Endodermal cell (in vitro differentiated cells): ENCODE measurements around the gene SAMD5. TPM values are rescaled to one million over a fixed set of nuclear protein-coding genes. Genes with fewer than 3 reads are reported as not detected.

Experiments used
- DNase-seq: peaks from one replicate; pipeline ENCODE4 v3.0.0-alpha.2; 2017
- H3K27ac ChIP-seq: 2 replicates; pipeline ENCODE4 v1.5.1; 2013; ENCODE audit warnings: mild to moderate bottlenecking, low read depth, low read length, moderate library complexity
- H3K27me3 ChIP-seq: 2 replicates; pipeline ENCODE4 v1.6.1; 2013; ENCODE audit warnings: mild to moderate bottlenecking, low read length, moderate library complexity; ENCODE audit not compliant: insufficient read depth, control insufficient read depth, poor library complexity, severe bottlenecking
- H3K36me3 ChIP-seq: 2 replicates; pipeline ENCODE4 v1.7.0; 2013; ENCODE audit warnings: mild to moderate bottlenecking, low read length, moderate library complexity; ENCODE audit not compliant: control insufficient read depth, insufficient read depth
- H3K4me1 ChIP-seq: one replicate; pipeline ENCODE4 v1.7.0; 2013; ENCODE audit warnings: low read length; ENCODE audit not compliant: control insufficient read depth, insufficient read depth
- H3K4me3 ChIP-seq: 2 replicates; pipeline ENCODE4 v1.5.1; 2013; ENCODE audit warnings: mild to moderate bottlenecking, low read length, moderate library complexity
- H3K9ac ChIP-seq: 2 replicates; pipeline ENCODE4 v1.6.1; 2013; ENCODE audit warnings: mild to moderate bottlenecking, low read length, moderate library complexity; ENCODE audit not compliant: poor library complexity, severe bottlenecking; ENCODE audit errors: extremely low read depth
- H3K9me3 ChIP-seq: 2 replicates; pipeline ENCODE4 v1.6.1; 2013; ENCODE audit warnings: mild to moderate bottlenecking, low read length, moderate library complexity; ENCODE audit not compliant: control insufficient read depth
- H3K27ac Mint-ChIP-seq: 2 replicates; pipeline ENCODE4 v1.8.0; 2020; ENCODE audit warnings: mixed read lengths
- H3K27me3 Mint-ChIP-seq: 2 replicates; pipeline ENCODE4 v1.8.0; 2021; ENCODE audit warnings: mild to moderate bottlenecking, mixed read lengths; ENCODE audit not compliant: insufficient read depth
- H3K36me3 Mint-ChIP-seq: 2 replicates; pipeline ENCODE4 v1.8.0; 2020; ENCODE audit warnings: low read depth, mixed read lengths
- H3K4me1 Mint-ChIP-seq: 2 replicates; pipeline ENCODE4 v1.8.0; 2020; ENCODE audit warnings: mixed read lengths
- H3K4me3 Mint-ChIP-seq: 2 replicates; pipeline ENCODE4 v1.8.0; 2020; ENCODE audit warnings: mild to moderate bottlenecking, moderate library complexity, mixed read lengths
- H3K9me3 Mint-ChIP-seq: 2 replicates; pipeline ENCODE4 v1.8.0; 2020; ENCODE audit warnings: mild to moderate bottlenecking, mixed read lengths
- CTCF ChIP-seq: fragments of 200-600 bp; sonication (generic); conservative IDR thresholded peaks from 2 replicates; pipeline ENCODE4 v1.5.0; 2021; ENCODE audit warnings: antibody characterized with exemption, mild to moderate bottlenecking
- WGBS, 2 experiments: methylation state at CpG; one replicate each; pipeline versions ENCODE4 v1.1.5 to v1.1.7; 2013; ENCODE audit warnings: missing lambda C conversion rate in 2 of 2, mixed read lengths in 1 of 2; ENCODE audit not compliant: insufficient coverage in 1 of 2, insufficient read length in 1 of 2; 5-methylcytosine and 5-hydroxymethylcytosine counted together
- total RNA-seq, 2 donors: library from RNA; stranded (reverse); fragmentation: NEBNext Ultra II Directional in 1 of 2; extraction: Animal tissue kit (Norgen Biotek cat#: 25700) in 1 of 2; gene quantifications; 2 replicates in 1 of 2; 3 replicates in 1 of 2; pipeline ENCODE4 v1.2.1, GENCODE V29; 2021

Gene SAMD5
- total RNA-seq, 2 donors from 2014 or later, result 0.69 to 0.99 TPM

DNA sequence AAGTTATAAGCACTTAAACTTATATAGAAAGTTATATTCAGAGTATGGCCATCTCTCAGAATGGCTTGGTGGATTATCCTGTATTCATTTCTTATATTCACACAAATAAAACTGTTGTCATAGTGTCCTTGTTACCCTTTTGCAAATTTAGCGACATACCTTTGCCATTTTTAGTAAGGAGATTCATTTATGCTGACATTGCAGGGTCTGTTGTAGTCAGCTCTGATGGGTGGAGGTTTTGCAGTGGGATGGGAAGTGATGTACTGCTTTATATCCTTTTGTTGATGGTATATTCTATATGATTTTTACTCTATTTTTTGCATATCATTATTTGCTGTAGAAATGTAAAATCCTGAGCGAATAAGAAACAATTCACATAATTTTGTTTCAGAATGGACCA, 35.9 kb downstream of the SAMD5 start:
- Histone ChIP-seq H3K36me3 (peaks cover under 1% of the 10 kb centered on the region), H3K9ac (no peak overlapping the region), H3K4me1 (no peaks in the 10 kb centered on the region), H3K9me3 (peaks cover 9% of the 10 kb centered on the region), H3K4me3 (no peak overlapping the region), H3K27ac (no peak overlapping the region), H3K27me3 (no peaks in the 10 kb centered on the region)
- H3K9me3 Mint-ChIP-seq, result peaks cover 20% of the 10 kb centered on the region
- no peaks in the 10 kb centered on the region for H3K36me3 Mint-ChIP-seq
- 94% methylated on average over 2 of the region's 2 CpGs; no CpG with 5 or more reads in 1 of the 2 experiments for WGBS, 2 experiments
- peaks cover 25% of the 10 kb centered on the region for H3K27me3 Mint-ChIP-seq
- peaks cover 3% of the 10 kb centered on the region for H3K4me1 Mint-ChIP-seq
- H3K27ac Mint-ChIP-seq, result no peak overlapping the region
- TF ChIP-seq CTCF, result no peak
- no peak overlapping the region for H3K4me3 Mint-ChIP-seq
- no peak for DNase-seq

DNA sequence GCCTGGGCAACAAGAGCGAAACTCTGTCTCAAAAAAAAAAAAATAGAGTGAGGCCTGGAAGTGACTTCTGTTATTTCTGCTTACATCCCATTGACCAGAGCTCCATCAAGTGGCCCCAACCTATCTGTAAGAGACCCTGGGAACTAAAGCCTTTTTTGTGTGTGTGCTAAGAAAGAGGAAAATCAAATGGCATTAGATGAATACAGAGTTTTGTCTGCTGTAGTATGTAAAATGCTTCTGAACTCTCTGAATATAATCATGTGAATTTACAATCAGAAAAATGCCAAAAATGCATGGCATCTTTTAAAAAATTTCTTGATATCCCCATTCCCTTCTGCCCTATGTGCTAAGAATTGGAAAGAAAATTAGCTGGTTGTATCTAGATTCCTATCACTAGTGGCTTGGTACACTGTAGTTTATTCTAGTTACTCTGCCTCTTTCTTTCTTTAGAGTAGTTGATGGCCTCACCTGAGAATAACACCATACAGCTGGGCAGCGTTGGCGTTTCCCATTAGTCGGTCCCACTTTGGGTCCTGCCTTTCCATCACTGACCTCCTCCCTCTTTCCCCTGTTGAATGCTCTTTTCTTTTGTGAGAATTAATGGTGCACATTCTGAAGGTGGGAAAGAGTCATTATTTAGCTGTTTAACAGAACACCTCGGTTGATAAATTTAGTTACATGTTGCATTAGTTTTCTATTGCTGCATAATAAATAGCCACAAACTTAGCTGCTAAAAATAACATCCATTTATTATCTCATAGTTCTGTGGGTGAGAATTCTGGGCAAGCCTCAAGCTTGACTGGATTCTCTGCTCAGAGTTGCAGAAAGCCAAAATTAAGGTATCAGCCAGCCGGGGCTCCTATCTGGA, 38.2 kb downstream of the SAMD5 start:
- Histone ChIP-seq H3K27ac (no peak overlapping the region), H3K9me3 (peaks cover 5% of the 10 kb centered on the region), H3K9ac (no peak overlapping the region), H3K4me1 (no peaks in the 10 kb centered on the region), H3K27me3 (no peaks in the 10 kb centered on the region), H3K4me3 (no peak overlapping the region), H3K36me3 (peaks cover 3% of the 10 kb centered on the region)
- no peak for TF ChIP-seq CTCF
- no peak overlapping the region for H3K4me3 Mint-ChIP-seq
- peaks cover 23% of the 10 kb centered on the region for H3K27me3 Mint-ChIP-seq
- WGBS, 2 experiments, result 81 to 100% methylated on average over 1 to 5 of the region's 6 CpGs
- peaks cover 3% of the 10 kb centered on the region for H3K4me1 Mint-ChIP-seq
- DNase-seq, result no peak
- no peaks in the 10 kb centered on the region for H3K36me3 Mint-ChIP-seq
- peaks cover 11% of the 10 kb centered on the region for H3K9me3 Mint-ChIP-seq
- no peak overlapping the region for H3K27ac Mint-ChIP-seq

GRCh38 chr6:147547369-147547902, 38.9 kb downstream of the SAMD5 start:
- no peaks in the 10 kb centered on the region for H3K4me1 ChIP-seq
- H3K36me3 Mint-ChIP-seq, result no peaks in the 10 kb centered on the region
- no peak overlapping the region for H3K4me3 Mint-ChIP-seq
- H3K36me3 ChIP-seq, result peaks cover 3% of the 10 kb centered on the region
- no peak for TF ChIP-seq CTCF
- H3K27ac ChIP-seq, result no peak overlapping the region
- no peak overlapping the region for H3K4me3 ChIP-seq
- DNase-seq, result no peak
- H3K27me3 ChIP-seq, result no peaks in the 10 kb centered on the region
- H3K27me3 Mint-ChIP-seq, result peaks cover 21% of the 10 kb centered on the region
- 86 to 87% methylated on average over 10 of the region's 10 CpGs for WGBS, 2 experiments
- no peaks in the 10 kb centered on the region for H3K9me3 ChIP-seq
- H3K27ac Mint-ChIP-seq, result no peak overlapping the region
- H3K9me3 Mint-ChIP-seq, result peaks cover 4% of the 10 kb centered on the region
- H3K4me1 Mint-ChIP-seq, result peaks cover 5% of the 10 kb centered on the region
- no peak overlapping the region for H3K9ac ChIP-seq
